ENCODE data around the gene SLC47A2. TPM values are rescaled to one million over a fixed set of nuclear protein-coding genes. Genes with fewer than 3 reads are reported as not detected.
"Not testable (repeated sequence)": the region's sequence is repeated elsewhere in the genome, so short reads cannot be mapped to it uniquely, and the experiment has no call there.

The SLC47A2 gene
- total RNA-seq = not detected in 2 replicates

- H3K27ac Mint-ChIP-seq = no peak within 1 kb of the TSS
- ATAC-seq (ENCODE audit: low read depth) = no peak
- no peak for DNase-seq
- ChIA-PET CTCF (no interaction called here), POLR2A (no interaction called here)
- no peaks in the 10 kb centered on the region for H3K36me3 Mint-ChIP-seq (ENCODE audit: low read depth)
- intact Hi-C loops (cut with micrococcal nuclease) = no loop called here
- no peaks in the 10 kb centered on the region for H3K4me1 Mint-ChIP-seq
- no peaks in the 10 kb centered on the region for H3K9me3 Mint-ChIP-seq
- no peak within 1 kb of the TSS for H3K4me3 Mint-ChIP-seq
- H3K27me3 Mint-ChIP-seq = peaks cover 4% of the 10 kb centered on the region
- TF ChIP-seq CTCF (IDR thresholded peaks at IDR 0.05) = no peak
Measured at GRCh38 chr17:19716108-19717030, at the start of gene SLC47A2. SLC47A2 (minus strand) TSS chr17:19716584; CDS start chr17:19716555, 29 bp downstream.

GRCh38 chr17:19766016-19766415 is 49.6 kb upstream of the SLC47A2 start:
- intact Hi-C loops (cut with micrococcal nuclease) = loop anchor here (1.0 kb wide), 4 partner anchors 151 to 404 kb away; partner anchors contain the start of gene B9D1
- no peak overlapping the region for H3K4me3 Mint-ChIP-seq
- peaks cover 2% of the 10 kb centered on the region for H3K4me1 Mint-ChIP-seq
- TF ChIP-seq CTCF (IDR thresholded peaks at IDR 0.05) = no peak
- no peak for ATAC-seq (ENCODE audit: low read depth)
- no peak for DNase-seq
- no peak overlapping the region for H3K27ac Mint-ChIP-seq
- CTCF ChIA-PET = interaction anchor here (1.0 to 7.4 kb wide), 13 partner anchors 11 to 428 kb away, joined by 3 to 76 read pairs (median 6); partner anchors contain the start of genes ALDH3A2 and B9D1
- H3K27me3 Mint-ChIP-seq = no peaks in the 10 kb centered on the region
- H3K9me3 Mint-ChIP-seq = no peaks in the 10 kb centered on the region
- no peaks in the 10 kb centered on the region for H3K36me3 Mint-ChIP-seq (ENCODE audit: low read depth)
- POLR2A ChIA-PET = no interaction called here

- ATAC-seq (ENCODE audit: low read depth); H3K4me3 Mint-ChIP-seq; H3K36me3 Mint-ChIP-seq (ENCODE audit: low read depth); H3K4me1 Mint-ChIP-seq; H3K27ac Mint-ChIP-seq; H3K27me3 Mint-ChIP-seq; H3K9me3 Mint-ChIP-seq; DNase-seq: not testable (repeated sequence)
- ChIA-PET CTCF (interaction anchor here (1.5 to 7.4 kb wide), 7 partner anchors 9 to 401 kb away, joined by 3 to 76 read pairs (median 20); partner anchors contain the start of gene B9D1), POLR2A (interaction anchor here (0.6 to 0.7 kb wide), 2 partner anchors 8 to 364 kb away, joined by 3 to 4 read pairs; no protein-coding TSS in a partner anchor)
- intact Hi-C loops (cut with micrococcal nuclease) = loop anchor here (2.0 kb wide), 1 partner anchor 19 kb away; no protein-coding TSS in a partner anchor
Measured at GRCh38 chr17:19763991-19764390, 47.6 kb upstream of the SLC47A2 start.

- Mint-ChIP-seq H3K36me3 (ENCODE audit: low read depth) (no peaks in the 10 kb centered on the region), H3K27ac (no peak overlapping the region), H3K27me3 (no peaks in the 10 kb centered on the region), H3K4me3 (no peak overlapping the region), H3K9me3 (no peaks in the 10 kb centered on the region), H3K4me1 (peaks cover 2% of the 10 kb centered on the region)
- ATAC-seq (ENCODE audit: low read depth) = no peak
- no peak for TF ChIP-seq CTCF (IDR thresholded peaks at IDR 0.05)
- intact Hi-C loops (cut with micrococcal nuclease) = loop anchor here (2.0 kb wide), 1 partner anchor 19 kb away; no protein-coding TSS in a partner anchor
- ChIA-PET CTCF (interaction anchor here (0.8 to 7.4 kb wide), 10 partner anchors 8 to 400 kb away, joined by 3 to 76 read pairs (median 19); partner anchors contain the start of genes ALDH3A2 and B9D1), POLR2A (interaction anchor here (1.7 kb wide), 1 partner anchor 116 kb away, joined by 22 read pairs; the partner anchor contains the start of gene ALDH3A2)
- no peak for DNase-seq
Measured at GRCh38 chr17:19763416-19763815, 47.0 kb upstream of the SLC47A2 start.

- no peak overlapping the region for H3K27ac Mint-ChIP-seq
- ChIA-PET POLR2A (interaction anchor here (0.7 to 1.7 kb wide), 4 partner anchors 9 to 399 kb away, joined by 3 to 22 read pairs (median 4); partner anchors contain the start of genes ALDH3A2 and B9D1), CTCF (interaction anchor here (0.7 to 7.4 kb wide), 17 partner anchors 8 to 399 kb away, joined by 3 to 76 read pairs (median 6); partner anchors contain the start of genes ALDH3A2, B9D1 and MAPK7)
- no peak for TF ChIP-seq CTCF (IDR thresholded peaks at IDR 0.05)
- DNase-seq (peak; percentile 59), ATAC-seq (ENCODE audit: low read depth) (peak; percentile 82)
- H3K36me3 Mint-ChIP-seq (ENCODE audit: low read depth) = no peaks in the 10 kb centered on the region
- H3K9me3 Mint-ChIP-seq = no peaks in the 10 kb centered on the region
- H3K27me3 Mint-ChIP-seq = no peaks in the 10 kb centered on the region
- intact Hi-C loops (cut with micrococcal nuclease) = loop anchor here (1.0 to 2.0 kb wide), 3 partner anchors 18 to 399 kb away; no protein-coding TSS in a partner anchor
- no peak overlapping the region for H3K4me3 Mint-ChIP-seq
- peaks cover 2% of the 10 kb centered on the region for H3K4me1 Mint-ChIP-seq
Measured at GRCh38 chr17:19762515-19762961, 46.2 kb upstream of the SLC47A2 start.

Data from activated B cell treated with CpG ODN at 0.5 μM for 24 hours (primary cell).